Neural cell (in vitro differentiated cells): ENCODE measurements around the gene CFAP299. TPM values are rescaled to one million over a fixed set of nuclear protein-coding genes. Genes with fewer than 3 reads are reported as not detected.
"Not testable (repeated sequence)": the region's sequence is repeated elsewhere in the genome, so short reads cannot be mapped to it uniquely, and the experiment has no call there.

Experiments used
- H2AFZ ChIP-seq: fragments of 200-600, 300-800 bp; sonication (generic), shearing (Covaris generic); 2 replicates; pipeline ENCODE4 v1.6.0; 2014; ENCODE audit warnings: low read depth, mild to moderate bottlenecking, antibody characterized with exemption, low read length, moderate library complexity
- H3F3A ChIP-seq: fragments of 200-600 bp; shearing (Covaris generic); 2 replicates; pipeline ENCODE4 v1.6.1; 2016; ENCODE audit warnings: mild to moderate bottlenecking, moderate library complexity, mixed read lengths, antibody characterized with exemption, low read length; ENCODE audit not compliant: insufficient read depth, poor library complexity, severe bottlenecking
- H3K27ac ChIP-seq: fragments of 200-600, 300-800 bp; sonication (generic), shearing (Covaris generic); 2 replicates; pipeline ENCODE4 v1.5.1; 2014; ENCODE audit warnings: mild to moderate bottlenecking, low read length, moderate library complexity
- H3K27me3 ChIP-seq: fragments of 300-800, 200-600 bp; sonication (generic), shearing (Covaris generic); 2 replicates; pipeline ENCODE4 v1.6.0; 2014; ENCODE audit warnings: mild to moderate bottlenecking, low read depth, low read length, moderate library complexity; ENCODE audit not compliant: insufficient read depth
- H3K36me3 ChIP-seq: fragments of 300-800, 200-600 bp; sonication (generic), shearing (Covaris generic); 2 replicates; pipeline ENCODE4 v1.5.1; 2014; ENCODE audit warnings: mild to moderate bottlenecking, antibody characterized with exemption, low read length, moderate library complexity; ENCODE audit not compliant: insufficient read depth
- H3K4me2 ChIP-seq: fragments of 300-800, 200-600 bp; sonication (generic), shearing (Covaris generic); 2 replicates; pipeline ENCODE4 v1.6.0; 2014; ENCODE audit warnings: mild to moderate bottlenecking, low read length
- H3K4me3 ChIP-seq: fragments of 300-800, 200-600 bp; sonication (generic), shearing (Covaris generic); 2 replicates; pipeline ENCODE4 v1.5.1; 2014; ENCODE audit warnings: mild to moderate bottlenecking, low read length, moderate library complexity
- H3K79me2 ChIP-seq: fragments of 200-600 bp; shearing (Covaris generic); replicated peaks from 2 replicates; pipeline ENCODE4 v1.6.0; 2014; ENCODE audit warnings: mild to moderate bottlenecking, low read length, moderate library complexity; ENCODE audit not compliant: insufficient read depth
- H3K9ac ChIP-seq: fragments of 300-800, 200-600 bp; sonication (generic), shearing (Covaris generic); 2 replicates; pipeline ENCODE4 v1.6.1; 2016; ENCODE audit warnings: mild to moderate bottlenecking, low read length, mixed read lengths
- H3K9me2 ChIP-seq: fragments of 200-600 bp; shearing (Covaris generic); 2 replicates; pipeline ENCODE4 v1.6.1; 2016; ENCODE audit warnings: mild to moderate bottlenecking, low read length, mixed read lengths; ENCODE audit not compliant: insufficient read depth
- H3K9me3 ChIP-seq: fragments of 200-600, 300-800 bp; sonication (generic), shearing (Covaris generic); 2 replicates; pipeline ENCODE4 v1.6.1; 2016; ENCODE audit warnings: mild to moderate bottlenecking, mixed run types, low read length, moderate library complexity, mixed read lengths
- H4K20me1 ChIP-seq: fragments of 200-600 bp; shearing (Covaris generic); 2 replicates; pipeline ENCODE4 v1.6.1; 2016; ENCODE audit warnings: mild to moderate bottlenecking, mixed run types; ENCODE audit not compliant: insufficient read depth
- EP300 ChIP-seq: fragments of 450-650 bp; conservative IDR thresholded peaks from 2 replicates; pipeline ENCODE4 v1.6.1; 2014; ENCODE audit warnings: antibody characterized with exemption, mild to moderate bottlenecking, moderate library complexity; ENCODE audit not compliant: poor library complexity, severe bottlenecking
- EZH2 ChIP-seq: fragments of 200-600, 300-800 bp; shearing (Covaris generic), sonication (generic); IDR thresholded peaks from 2 replicates; pipeline ENCODE4 v1.6.1; 2014; ENCODE audit warnings: antibody characterized with exemption, low read length, borderline replicate concordance, mild to moderate bottlenecking; ENCODE audit not compliant: insufficient read depth, poor library complexity, severe bottlenecking
- MXI1 ChIP-seq: fragments of 450-650 bp; conservative IDR thresholded peaks from 2 replicates; pipeline ENCODE4 v1.6.1; 2014; ENCODE audit warnings: antibody characterized with exemption, mild to moderate bottlenecking; ENCODE audit not compliant: poor library complexity, severe bottlenecking
- POLR2AphosphoS5 ChIP-seq: IDR thresholded peaks from 2 replicates; pipeline ENCODE4 v1.6.1; 2012
- RAD21 ChIP-seq: fragments of 450-650 bp; conservative IDR thresholded peaks from 2 replicates; pipeline ENCODE4 v1.6.1; 2014; ENCODE audit warnings: antibody characterized with exemption, mild to moderate bottlenecking, moderate library complexity
- REST ChIP-seq: IDR thresholded peaks from 2 replicates; pipeline ENCODE4 v1.6.1; 2012; ENCODE audit warnings: borderline replicate concordance
- SMC3 ChIP-seq: fragments of 450-650 bp; conservative IDR thresholded peaks from 2 replicates; pipeline ENCODE4 v1.6.1; 2014; ENCODE audit warnings: antibody characterized with exemption, mild to moderate bottlenecking, moderate library complexity; ENCODE audit not compliant: poor library complexity
- TAF1 ChIP-seq: IDR thresholded peaks from 2 replicates; pipeline ENCODE4 v1.6.1; 2012; ENCODE audit warnings: low read depth
- polyA plus RNA-seq: library from polyadenylated mRNA; depleted of rRNA; stranded (reverse); fragments of >200 nt; gene quantifications from 2 replicates; pipeline ENCODE4 v1.2.3, GENCODE V29; 2014
- TF ChIP-seq, protein P1 (sequence below): fragments of 450-650 bp; IDR thresholded peaks from 2 replicates; pipeline ENCODE4 v1.5.1; 2014; ENCODE audit warnings: antibody characterized with exemption, mild to moderate bottlenecking, moderate library complexity; ENCODE audit not compliant: poor library complexity, severe bottlenecking

Gene CFAP299
- polyA plus RNA-seq, 1 donor from 2014 or later, result not detected

- no peaks in the 10 kb centered on the region for H4K20me1 ChIP-seq
- H3K9ac ChIP-seq, result no peak overlapping the region
- H3F3A ChIP-seq, result peaks cover 9% of the 10 kb centered on the region
- H3K4me3 ChIP-seq, result no peak overlapping the region
- H3K27me3 ChIP-seq, result no peaks in the 10 kb centered on the region
- H3K36me3 ChIP-seq, result no peaks in the 10 kb centered on the region
- no peaks in the 10 kb centered on the region for H3K9me3 ChIP-seq
- no peaks in the 10 kb centered on the region for H3K79me2 ChIP-seq
- TF ChIP-seq RAD21, result no peak
- TF ChIP-seq POLR2AphosphoS5, result no peak
- no peak for TF ChIP-seq TAF1
- TF ChIP-seq, protein P1, sequence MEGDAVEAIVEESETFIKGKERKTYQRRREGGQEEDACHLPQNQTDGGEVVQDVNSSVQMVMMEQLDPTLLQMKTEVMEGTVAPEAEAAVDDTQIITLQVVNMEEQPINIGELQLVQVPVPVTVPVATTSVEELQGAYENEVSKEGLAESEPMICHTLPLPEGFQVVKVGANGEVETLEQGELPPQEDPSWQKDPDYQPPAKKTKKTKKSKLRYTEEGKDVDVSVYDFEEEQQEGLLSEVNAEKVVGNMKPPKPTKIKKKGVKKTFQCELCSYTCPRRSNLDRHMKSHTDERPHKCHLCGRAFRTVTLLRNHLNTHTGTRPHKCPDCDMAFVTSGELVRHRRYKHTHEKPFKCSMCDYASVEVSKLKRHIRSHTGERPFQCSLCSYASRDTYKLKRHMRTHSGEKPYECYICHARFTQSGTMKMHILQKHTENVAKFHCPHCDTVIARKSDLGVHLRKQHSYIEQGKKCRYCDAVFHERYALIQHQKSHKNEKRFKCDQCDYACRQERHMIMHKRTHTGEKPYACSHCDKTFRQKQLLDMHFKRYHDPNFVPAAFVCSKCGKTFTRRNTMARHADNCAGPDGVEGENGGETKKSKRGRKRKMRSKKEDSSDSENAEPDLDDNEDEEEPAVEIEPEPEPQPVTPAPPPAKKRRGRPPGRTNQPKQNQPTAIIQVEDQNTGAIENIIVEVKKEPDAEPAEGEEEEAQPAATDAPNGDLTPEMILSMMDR, result no peak
- TF ChIP-seq EZH2, result no peak
- TF ChIP-seq SMC3, result no peak
- TF ChIP-seq EP300, result no peak
- no peak for TF ChIP-seq REST
- no peak for TF ChIP-seq MXI1
- no peaks in the 10 kb centered on the region for H3K9me2 ChIP-seq
- no peak overlapping the region for H3K27ac ChIP-seq
- no peak overlapping the region for H2AFZ ChIP-seq
- no peak overlapping the region for H3K4me2 ChIP-seq
Observed at GRCh38 chr4:80312124-80312523, 23.4 kb upstream of the CFAP299 start.

GRCh38 chr4:80313627-80314026 is 21.9 kb upstream of the CFAP299 start:
- Histone ChIP-seq H3K4me3 (no peak overlapping the region), H3K9me3 (no peaks in the 10 kb centered on the region), H3K79me2 (no peaks in the 10 kb centered on the region), H3K9ac (no peak overlapping the region), H3K27me3 (no peaks in the 10 kb centered on the region), H3K27ac (no peak overlapping the region), H2AFZ (no peak overlapping the region), H4K20me1 (no peaks in the 10 kb centered on the region), H3K36me3 (no peaks in the 10 kb centered on the region), H3F3A (peaks cover 4% of the 10 kb centered on the region), H3K9me2 (no peaks in the 10 kb centered on the region), H3K4me2 (no peak overlapping the region)
- TF ChIP-seq POLR2AphosphoS5 (peak; percentile 58), REST (no peak), EP300 (peak; percentile 80)

GRCh38 chr4:80315848-80316247 is 19.7 kb upstream of the CFAP299 start:
- H4K20me1 ChIP-seq, H3K36me3 ChIP-seq, H2AFZ ChIP-seq, H3K27ac ChIP-seq, H3K4me3 ChIP-seq, H3K27me3 ChIP-seq, H3K9me2 ChIP-seq, H3K79me2 ChIP-seq, H3K9me3 ChIP-seq, H3K9ac ChIP-seq, H3F3A ChIP-seq, H3K4me2 ChIP-seq: not testable (repeated sequence)
